ENCODE data around the gene SLC25A40. TPM values are rescaled to one million over a fixed set of nuclear protein-coding genes. Genes with fewer than 3 reads are reported as not detected.
"Not testable (repeated sequence)": the region's sequence is repeated elsewhere in the genome, so short reads cannot be mapped to it uniquely, and the experiment has no call there.

Gene SLC25A40
- 7.5 and 12.7 TPM in 2 replicates for total RNA-seq

- peak; percentile 94 for DNase-seq
Observed at GRCh38 chr7:87876040-87876868, at the start of gene SLC25A40, which contains the start of gene DBF4. Gene SLC25A40, minus strand, starts transcription at chr7:87876360. Its CDS starts 17,633 bp downstream, at chr7:87858727. Gene DBF4, plus strand, starts transcription at chr7:87876493. Its CDS starts 240 bp downstream, at chr7:87876733.

GRCh38 chr7:87922759-87923395 lies 46.7 kb upstream of the SLC25A40 start:
- DNase-seq: not testable (repeated sequence)

- DNase-seq: no peak
Observed at GRCh38 chr7:87920578-87920977, 44.4 kb upstream of the SLC25A40 start.

GRCh38 chr7:87919875-87920274 lies 43.7 kb upstream of the SLC25A40 start:
- no peak for DNase-seq

- DNase-seq: no peak
Observed at GRCh38 chr7:87918740-87919139, 42.6 kb upstream of the SLC25A40 start.

- DNase-seq: no peak
Observed at GRCh38 chr7:87912121-87912520, 36.0 kb upstream of the SLC25A40 start.

GRCh38 chr7:87908814-87909213 lies 32.7 kb upstream of the SLC25A40 start:
- not testable (repeated sequence) for DNase-seq

GRCh38 chr7:87907136-87907906 lies 31.2 kb upstream of the SLC25A40 start:
- DNase-seq: not testable (repeated sequence)

GRCh38 chr7:87899255-87899654 lies 23.1 kb upstream of the SLC25A40 start:
- DNase-seq: no peak

GRCh38 chr7:87895363-87895762 lies 19.2 kb upstream of the SLC25A40 start:
- DNase-seq: no peak

- peak; percentile 65 for DNase-seq
Observed at GRCh38 chr7:87886875-87887274, 10.7 kb upstream of the SLC25A40 start.

GRCh38 chr7:87885018-87885417 lies 8.9 kb upstream of the SLC25A40 start:
- peak; percentile 5 for DNase-seq

GRCh38 chr7:87882151-87882937 lies 6.2 kb upstream of the SLC25A40 start:
- DNase-seq: no peak

- peak; percentile 10 for DNase-seq
Observed at GRCh38 chr7:87878208-87878735, 2.1 kb upstream of the SLC25A40 start.

GRCh38 chr7:87877366-87878040 lies 1.3 kb upstream of the SLC25A40 start:
- peak; percentile 19 for DNase-seq

- DNase-seq: peak; percentile 76
Observed at GRCh38 chr7:87876869-87877234, 692 bp upstream of the SLC25A40 start.

GRCh38 chr7:87875151-87876039 lies 765 bp downstream of the SLC25A40 start:
- no peak for DNase-seq

GRCh38 chr7:87874066-87874465 lies 2.1 kb downstream of the SLC25A40 start:
- no peak for DNase-seq

GRCh38 chr7:87873328-87873727 lies 2.8 kb downstream of the SLC25A40 start:
- not testable (repeated sequence) for DNase-seq

GRCh38 chr7:87872346-87872745 lies 3.8 kb downstream of the SLC25A40 start:
- no peak for DNase-seq
